Glutamatergic neuron (in vitro differentiated cells): ENCODE measurements around the gene KCNMA1. TPM values are rescaled to one million over a fixed set of nuclear protein-coding genes. Genes with fewer than 3 reads are reported as not detected.
A peak's percentile ranks its signal among the peaks of the same experiment; 100 is the strongest.

Source experiments
- DNase-seq: peaks from one replicate; pipeline ENCODE4 v3.0.0; 2022
- H3K27ac Mint-ChIP-seq: one replicate; pipeline ENCODE4 v1.8.0; 2020; ENCODE audit warnings: mild to moderate bottlenecking, mixed read lengths, inconsistent platforms; ENCODE audit not compliant: unreplicated experiment
- H3K27me3 Mint-ChIP-seq: one replicate; pipeline ENCODE4 v1.8.0; 2020; ENCODE audit warnings: mild to moderate bottlenecking, moderate library complexity, mixed read lengths, inconsistent platforms; ENCODE audit not compliant: unreplicated experiment
- H3K36me3 Mint-ChIP-seq: one replicate; pipeline ENCODE4 v1.8.0; 2020; ENCODE audit warnings: mild to moderate bottlenecking, mixed read lengths, inconsistent platforms; ENCODE audit not compliant: unreplicated experiment
- H3K4me1 Mint-ChIP-seq: one replicate; pipeline ENCODE4 v1.8.0; 2020; ENCODE audit warnings: mild to moderate bottlenecking, low read depth, mixed read lengths, inconsistent platforms; ENCODE audit not compliant: unreplicated experiment
- H3K4me3 Mint-ChIP-seq: one replicate; pipeline ENCODE4 v1.8.0; 2020; ENCODE audit warnings: mild to moderate bottlenecking, mixed read lengths, inconsistent platforms; ENCODE audit not compliant: unreplicated experiment
- H3K9me3 Mint-ChIP-seq: one replicate; pipeline ENCODE4 v1.8.0; 2020; ENCODE audit warnings: mild to moderate bottlenecking, moderate library complexity, mixed read lengths, inconsistent platforms; ENCODE audit not compliant: unreplicated experiment
- CTCF ChIP-seq: fragments of 200-600 bp; sonication (generic); IDR thresholded peaks from one replicate; pipeline ENCODE4 v1.5.0; 2021; ENCODE audit not compliant: partially characterized antibody, unreplicated experiment
- total RNA-seq: library from RNA; stranded (reverse); fragmentation: NEBNext Ultra II Directional; extraction: Animal tissue kit (Norgen Biotek cat#: 25700); gene quantifications from one replicate; pipeline ENCODE4 v1.2.1, GENCODE V29; 2021; ENCODE audit not compliant: unreplicated experiment

The KCNMA1 gene
- total RNA-seq, 1 donor from 2014 or later: 3.2 TPM

GRCh38 chr10:77086081-77086480, 551.5 kb downstream of the KCNMA1 start:
- no peaks in the 10 kb centered on the region for H3K36me3 Mint-ChIP-seq
- H3K9me3 Mint-ChIP-seq: no peaks in the 10 kb centered on the region
- H3K27ac Mint-ChIP-seq: no peak overlapping the region
- no peak for TF ChIP-seq CTCF
- H3K4me3 Mint-ChIP-seq: no peak overlapping the region
- no peak for DNase-seq
- peaks cover 4% of the 10 kb centered on the region for H3K27me3 Mint-ChIP-seq
- H3K4me1 Mint-ChIP-seq: peaks cover 14% of the 10 kb centered on the region

GRCh38 chr10:77085344-77085743, 552.3 kb downstream of the KCNMA1 start:
- Mint-ChIP-seq H3K9me3 (no peaks in the 10 kb centered on the region), H3K27me3 (no peaks in the 10 kb centered on the region), H3K27ac (no peak overlapping the region), H3K4me1 (peaks cover 7% of the 10 kb centered on the region), H3K36me3 (no peaks in the 10 kb centered on the region), H3K4me3 (no peak overlapping the region)
- no peak for TF ChIP-seq CTCF
- no peak for DNase-seq

- Mint-ChIP-seq H3K27me3 (no peaks in the 10 kb centered on the region), H3K27ac (no peak overlapping the region), H3K4me3 (no peak overlapping the region), H3K4me1 (peaks cover 3% of the 10 kb centered on the region), H3K36me3 (no peaks in the 10 kb centered on the region), H3K9me3 (no peaks in the 10 kb centered on the region)
- DNase-seq: no peak
- TF ChIP-seq CTCF: no peak
These were observed 553.0 kb downstream of the KCNMA1 start for GRCh38 chr10:77084431-77085144.

GRCh38 chr10:77082601-77083252, 554.9 kb downstream of the KCNMA1 start:
- no peak overlapping the region for H3K27ac Mint-ChIP-seq
- no peak for DNase-seq

More at GRCh38 chr10:77082601-77083252, 554.9 kb downstream of the KCNMA1 start:
- H3K27me3 Mint-ChIP-seq: no peaks in the 10 kb centered on the region
- peaks cover 3% of the 10 kb centered on the region for H3K4me1 Mint-ChIP-seq
- TF ChIP-seq CTCF: peak; percentile 41
- no peaks in the 10 kb centered on the region for H3K36me3 Mint-ChIP-seq
- H3K4me3 Mint-ChIP-seq: no peak overlapping the region
- H3K9me3 Mint-ChIP-seq: no peaks in the 10 kb centered on the region
